Cardiac fibroblast (primary cell): ENCODE measurements around the gene PGAM5.

Experiments used
- DNase-seq, 2 donors: peaks; one replicate each; pipeline versions ENCODE4 v3.0.0 to v3.0.0-alpha.2; 2010; ENCODE audit warnings: low read depth in 2 of 2
- H3K4me3 ChIP-seq, 2 donors: replicated peaks in 1 of 2; 1 replicate in 1 of 2; 2 replicates in 1 of 2; pipeline ENCODE4 v1.5.1; 2011; ENCODE audit warnings: low read depth in 2 of 2, low read length in 2 of 2, mild to moderate bottlenecking in 2 of 2, moderate library complexity in 1 of 2
- CTCF ChIP-seq: IDR thresholded peaks from one replicate; pipeline ENCODE4 v1.5.1; 2011; ENCODE audit warnings: low read depth, mild to moderate bottlenecking, low read length, inconsistent platforms

PGAM5 gene

GRCh38 chr12:132710405-132711079 is at the start of gene PGAM5:
Gene PGAM5, plus strand, starts transcription at chr12:132710842. Its CDS starts 35 bp downstream, at chr12:132710877.
- peak within 1 kb of the TSS; percentile 90 for H3K4me3 ChIP-seq
- DNase-seq, result peak; percentile 73 to 81
- TF ChIP-seq CTCF, result no peak

- DNase-seq, result no peak
- no peak overlapping the region for H3K4me3 ChIP-seq
- TF ChIP-seq CTCF, result no peak
These were observed 49.6 kb upstream of the PGAM5 start for GRCh38 chr12:132660996-132661395.

DNA sequence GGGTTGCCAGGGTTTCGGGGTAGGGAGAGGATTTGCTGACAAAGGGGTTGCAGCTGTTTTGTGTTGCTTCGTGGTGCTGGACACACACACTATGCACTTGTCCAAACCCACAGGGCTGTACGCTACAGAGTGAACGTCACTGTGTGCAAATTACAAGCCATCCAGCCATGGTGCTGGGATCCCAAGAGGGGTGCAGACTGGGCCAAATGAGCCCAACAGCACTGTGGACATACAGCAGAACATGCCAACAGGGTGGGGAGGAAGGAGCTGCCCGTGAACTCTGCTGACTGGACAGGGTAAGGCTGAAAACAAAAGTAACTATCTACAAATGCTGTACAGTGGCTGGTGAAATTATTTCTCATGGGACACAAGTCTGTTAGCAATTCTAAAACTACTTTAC is 48.7 kb upstream of the PGAM5 start:
- no peak for TF ChIP-seq CTCF
- H3K4me3 ChIP-seq, result no peak overlapping the region
- DNase-seq, result no peak

GRCh38 chr12:132662901-132663755 is 47.5 kb upstream of the PGAM5 start:
- no peak overlapping the region for H3K4me3 ChIP-seq
- no peak for DNase-seq
- no peak for TF ChIP-seq CTCF

- DNase-seq, result no peak
- no peak for TF ChIP-seq CTCF
- H3K4me3 ChIP-seq, result no peak overlapping the region
These were observed 46.2 kb upstream of the PGAM5 start for GRCh38 chr12:132664206-132665148.

DNA sequence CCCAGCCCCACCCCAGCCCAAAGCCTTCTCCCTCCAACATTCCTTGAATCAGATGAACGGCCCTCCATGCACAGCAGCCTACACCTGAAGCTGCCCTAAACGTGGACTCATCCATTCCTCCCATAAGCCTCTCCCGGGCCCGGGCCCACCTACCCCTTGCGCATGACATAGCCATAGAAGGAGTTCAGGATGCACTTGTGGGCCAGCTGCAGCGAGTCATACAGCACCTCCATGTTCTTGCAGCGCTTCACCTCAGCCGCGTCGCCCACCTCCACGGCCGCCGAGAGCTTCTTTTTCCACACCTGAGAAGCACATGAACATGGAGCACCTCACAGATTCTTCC is 45.5 kb upstream of the PGAM5 start:
- no peak overlapping the region for H3K4me3 ChIP-seq
- TF ChIP-seq CTCF, result no peak
- no peak for DNase-seq
